Activated B cell treated with CpG ODN at 0.5 μM for 24 hours (primary cell): Measurements from ENCODE around the gene PLIN4. TPM values are rescaled to one million over a fixed set of nuclear protein-coding genes. Genes with fewer than 3 reads are reported as not detected.

ENCODE experiments used
- ATAC-seq: fragments of 200-7000 bp; cut with Tn5 transposase; one replicate; pipeline ENCODE4 v1.10.0; 2021; ENCODE audit warnings: low read depth, mild to moderate bottlenecking, moderate library complexity
- CTCF ChIA-PET: fragments of 350-600 bp; sonication (Branson Sonifier 250); formaldehyde crosslinking; loops from one replicate; lab custom pipeline; 2021; ENCODE audit warnings: antibody characterized with exemption; lab: Charles Lee
- POLR2A ChIA-PET: fragments of 350-600 bp; sonication (Branson Sonifier 250); formaldehyde crosslinking; loops from one replicate; lab custom pipeline; 2021; ENCODE audit warnings: antibody characterized with exemption; lab: Charles Lee
- DNase-seq: peaks from one replicate; pipeline ENCODE4 v3.0.0; 2022
- H3K27ac Mint-ChIP-seq: one replicate; pipeline ENCODE4 v1.8.0; 2020; ENCODE audit warnings: mixed read lengths
- H3K27me3 Mint-ChIP-seq: one replicate; pipeline ENCODE4 v1.8.0; 2021; ENCODE audit warnings: mixed read lengths
- H3K36me3 Mint-ChIP-seq: one replicate; pipeline ENCODE4 v1.8.0; 2021; ENCODE audit warnings: low read depth, mixed read lengths
- H3K4me1 Mint-ChIP-seq: one replicate; pipeline ENCODE4 v1.8.0; 2021; ENCODE audit warnings: mixed read lengths
- H3K4me3 Mint-ChIP-seq: one replicate; pipeline ENCODE4 v1.8.0; 2020; ENCODE audit warnings: mild to moderate bottlenecking, mixed read lengths
- H3K9me3 Mint-ChIP-seq: one replicate; pipeline ENCODE4 v1.8.0; 2020; ENCODE audit warnings: mixed read lengths
- intact Hi-C: fragments of 100-400 bp; cut with micrococcal nuclease; formaldehyde crosslinking; loops from one replicate; pipeline ENCODE4 v1.15.1; 2024
- total RNA-seq: library from RNA; stranded (reverse); gene quantifications from 2 replicates; pipeline ENCODE4 v1.2.3, GENCODE V29; 2022
- TF ChIP-seq, protein P1 (sequence below): fragments of 200-600 bp; IDR thresholded peaks from one replicate; pipeline ENCODE4 v1.8.0; 2022; ENCODE audit warnings: antibody characterized with exemption, mild to moderate bottlenecking

PLIN4 gene
- total RNA-seq, 1 donor from 2014 or later: not detected

DNA sequence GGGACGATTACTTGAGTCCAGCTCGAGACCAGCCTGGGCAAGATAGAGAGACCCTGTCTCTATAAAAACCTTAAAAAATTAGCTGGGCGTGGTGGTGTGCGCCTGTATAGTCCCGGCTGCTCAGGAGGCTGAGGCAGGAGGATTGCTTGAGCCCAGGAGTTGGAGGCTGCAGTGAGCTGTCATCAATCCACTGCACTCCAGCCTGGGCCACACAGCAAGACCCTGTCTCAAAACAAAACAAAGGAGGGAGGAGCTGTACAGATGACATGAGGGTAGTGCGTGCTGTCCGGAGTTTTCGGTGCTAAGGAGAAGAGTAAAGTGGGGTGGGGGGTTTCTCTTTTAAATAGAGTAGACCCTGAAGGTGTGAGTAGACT is 23.6 kb downstream of the PLIN4 start:
- intact Hi-C loops: no loop called here
- Mint-ChIP-seq H3K27ac (no peak overlapping the region), H3K4me3 (no peak overlapping the region), H3K27me3 (no peaks in the 10 kb centered on the region), H3K4me1 (no peaks in the 10 kb centered on the region), H3K36me3 (peaks cover 49% of the 10 kb centered on the region), H3K9me3 (no peaks in the 10 kb centered on the region)
- ATAC-seq: no peak
- ChIA-PET CTCF (no interaction called here), POLR2A (no interaction called here)
- DNase-seq: no peak
- TF ChIP-seq, protein P1, sequence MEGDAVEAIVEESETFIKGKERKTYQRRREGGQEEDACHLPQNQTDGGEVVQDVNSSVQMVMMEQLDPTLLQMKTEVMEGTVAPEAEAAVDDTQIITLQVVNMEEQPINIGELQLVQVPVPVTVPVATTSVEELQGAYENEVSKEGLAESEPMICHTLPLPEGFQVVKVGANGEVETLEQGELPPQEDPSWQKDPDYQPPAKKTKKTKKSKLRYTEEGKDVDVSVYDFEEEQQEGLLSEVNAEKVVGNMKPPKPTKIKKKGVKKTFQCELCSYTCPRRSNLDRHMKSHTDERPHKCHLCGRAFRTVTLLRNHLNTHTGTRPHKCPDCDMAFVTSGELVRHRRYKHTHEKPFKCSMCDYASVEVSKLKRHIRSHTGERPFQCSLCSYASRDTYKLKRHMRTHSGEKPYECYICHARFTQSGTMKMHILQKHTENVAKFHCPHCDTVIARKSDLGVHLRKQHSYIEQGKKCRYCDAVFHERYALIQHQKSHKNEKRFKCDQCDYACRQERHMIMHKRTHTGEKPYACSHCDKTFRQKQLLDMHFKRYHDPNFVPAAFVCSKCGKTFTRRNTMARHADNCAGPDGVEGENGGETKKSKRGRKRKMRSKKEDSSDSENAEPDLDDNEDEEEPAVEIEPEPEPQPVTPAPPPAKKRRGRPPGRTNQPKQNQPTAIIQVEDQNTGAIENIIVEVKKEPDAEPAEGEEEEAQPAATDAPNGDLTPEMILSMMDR: no peak

DNA sequence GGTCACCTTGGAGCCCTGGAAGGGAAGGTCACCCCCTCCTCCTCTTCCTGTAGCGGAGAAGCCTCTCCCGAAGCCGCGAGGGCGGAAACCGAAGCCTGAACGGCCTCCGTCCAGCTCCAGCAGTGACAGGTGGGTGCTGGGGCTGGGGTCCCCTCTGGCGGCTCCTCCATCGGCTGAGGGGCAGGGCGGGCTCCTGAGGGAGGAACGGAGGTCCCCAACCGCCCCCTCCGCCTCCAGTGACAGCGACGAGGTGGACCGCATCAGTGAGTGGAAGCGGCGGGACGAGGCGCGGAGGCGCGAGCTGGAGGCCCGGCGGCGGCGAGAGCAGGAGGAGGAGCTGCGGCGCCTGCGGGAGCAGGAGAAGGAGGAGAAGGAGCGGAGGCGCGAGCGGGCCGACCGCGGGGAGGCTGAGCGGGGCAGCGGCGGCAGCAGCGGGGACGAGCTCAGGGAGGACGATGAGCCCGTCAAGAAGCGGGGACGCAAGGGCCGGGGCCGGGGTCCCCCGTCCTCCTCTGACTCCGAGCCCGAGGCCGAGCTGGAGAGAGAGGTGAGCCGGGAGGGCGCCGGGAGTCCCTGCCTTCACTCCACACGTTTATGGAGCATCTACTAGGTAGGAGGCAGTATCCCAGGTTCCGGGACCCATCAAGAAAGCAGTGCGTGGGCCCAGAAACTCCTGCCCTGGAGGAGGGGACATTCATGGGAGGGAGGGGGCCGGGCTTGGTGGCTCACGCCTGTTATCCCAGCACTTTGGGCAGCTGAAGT is 24.2 kb downstream of the PLIN4 start:
- intact Hi-C loops: no loop called here
- Mint-ChIP-seq H3K27me3 (no peaks in the 10 kb centered on the region), H3K9me3 (no peaks in the 10 kb centered on the region), H3K36me3 (peaks cover 49% of the 10 kb centered on the region), H3K27ac (no peak overlapping the region), H3K4me3 (no peak overlapping the region), H3K4me1 (no peaks in the 10 kb centered on the region)
- TF ChIP-seq, protein P1: no peak
- DNase-seq (no peak), ATAC-seq (no peak)
- ChIA-PET POLR2A (no interaction called here), CTCF (no interaction called here)

- no peaks in the 10 kb centered on the region for H3K27me3 Mint-ChIP-seq
- H3K36me3 Mint-ChIP-seq: peaks cover 52% of the 10 kb centered on the region
- no peaks in the 10 kb centered on the region for H3K4me1 Mint-ChIP-seq
- no peaks in the 10 kb centered on the region for H3K9me3 Mint-ChIP-seq
- ATAC-seq (no peak), DNase-seq (no peak)
- ChIA-PET CTCF (no interaction called here), POLR2A (interaction anchor here (0.6 kb wide), 1 partner anchor 58 kb away, joined by 3 read pairs; no protein-coding TSS in a partner anchor)
- H3K27ac Mint-ChIP-seq: no peak overlapping the region
- intact Hi-C loops: no loop called here
- TF ChIP-seq, protein P1: no peak
- H3K4me3 Mint-ChIP-seq: no peak overlapping the region
Observed at GRCh38 chr19:4493104-4493928, 25.0 kb downstream of the PLIN4 start.

GRCh38 chr19:4492337-4493103 is 25.8 kb downstream of the PLIN4 start:
- ChIA-PET CTCF (no interaction called here), POLR2A (no interaction called here)
- no peak overlapping the region for H3K4me3 Mint-ChIP-seq
- intact Hi-C loops: no loop called here
- H3K4me1 Mint-ChIP-seq: no peaks in the 10 kb centered on the region
- no peaks in the 10 kb centered on the region for H3K9me3 Mint-ChIP-seq
- no peaks in the 10 kb centered on the region for H3K27me3 Mint-ChIP-seq
- DNase-seq (no peak), ATAC-seq (no peak)
- TF ChIP-seq, protein P1: no peak
- no peak overlapping the region for H3K27ac Mint-ChIP-seq
- peaks cover 54% of the 10 kb centered on the region for H3K36me3 Mint-ChIP-seq
